Lung (tissue), 12 donors: Measurements from ENCODE around the gene SLAMF7. TPM values are rescaled to one million over a fixed set of nuclear protein-coding genes. Genes with fewer than 3 reads are reported as not detected.

ENCODE experiments used
- ATAC-seq: fragments of 200-7000 bp; cut with Tn5 transposase; one replicate; pipeline ENCODE4 v1.9.1; 2020; ENCODE audit warnings: moderate number of reproducible peaks; ENCODE audit not compliant: insufficient read depth, low FRiP score
- DNase-seq, 3 donors: peaks; one replicate each; pipeline ENCODE4 v3.0.0-alpha.2; 2013 to 2017
- H3K27ac ChIP-seq, 2 donors: one replicate each; pipeline ENCODE4 v1.5.1; 2013; ENCODE audit warnings: mild to moderate bottlenecking in 2 of 2, moderate library complexity in 2 of 2, control low read depth in 1 of 2, inconsistent platforms in 1 of 2, low read depth in 1 of 2, low read length in 1 of 2
- H3K27me3 ChIP-seq, 3 donors: one replicate each; pipeline ENCODE4 v1.5.1; 2013; ENCODE audit warnings: low read length in 2 of 3; ENCODE audit not compliant: control insufficient read depth in 3 of 3, insufficient read depth in 3 of 3
- H3K36me3 ChIP-seq, 4 donors: one replicate each; pipeline ENCODE4 v1.5.1; 2013; ENCODE audit warnings: low read length in 4 of 4, mild to moderate bottlenecking in 1 of 4, moderate library complexity in 1 of 4; ENCODE audit not compliant: control insufficient read depth in 4 of 4, insufficient read depth in 4 of 4
- H3K4me1 ChIP-seq, 5 donors: one replicate each; pipeline ENCODE4 v1.5.1; 2013; ENCODE audit warnings: low read length in 5 of 5, mild to moderate bottlenecking in 2 of 5, moderate library complexity in 1 of 5; ENCODE audit not compliant: control insufficient read depth in 5 of 5, insufficient read depth in 5 of 5
- H3K4me3 ChIP-seq: one replicate; pipeline ENCODE4 v1.5.1; 2013; ENCODE audit warnings: mild to moderate bottlenecking, control low read depth, moderate library complexity
- H3K9ac ChIP-seq, 2 donors: one replicate each; pipeline ENCODE4 v1.5.1; 2013; ENCODE audit warnings: low read length in 2 of 2, control low read depth in 1 of 2; ENCODE audit not compliant: insufficient read depth in 1 of 2
- H3K9me3 ChIP-seq, 4 donors: one replicate each; pipeline ENCODE4 v1.5.1; 2013; ENCODE audit warnings: low read length in 3 of 4, mild to moderate bottlenecking in 1 of 4, moderate library complexity in 1 of 4; ENCODE audit not compliant: control insufficient read depth in 4 of 4, insufficient read depth in 3 of 4
- CTCF ChIP-seq: IDR thresholded peaks from 2 replicates; pipeline ENCODE4 v1.5.1; 2012; ENCODE audit warnings: mild to moderate bottlenecking; ENCODE audit errors: control extremely low read depth, extremely low read depth
- WGBS, 2 donors: extraction: QIAGEN DNeasy Blood & Tissue Kit; methylation state at CpG; one replicate each; pipeline ENCODE4 v1.1.7; 2013; 5-methylcytosine and 5-hydroxymethylcytosine counted together
- polyA plus RNA-seq, 2 donors: library from polyadenylated mRNA; stranded (reverse); fragments of 200-250 nt; gene quantifications; one replicate each; pipeline ENCODE4 v1.2.1, GENCODE V29; 2013
- total RNA-seq, 2 donors: library from RNA; depleted of rRNA in 1 of 2; stranded (reverse); fragments of >200 nt in 1 of 2; gene quantifications; one replicate each; pipeline ENCODE4 v1.2.1, GENCODE V29; 2014 to 2021
- donor health status: control.
- donor health status: control.
- donor health status: Bipolar disorder and iron deficiency.
- donor health status: healthy.
- donor health status: DM: yes; HTN: yes; CAD: no.

SLAMF7 gene
- total and polyA plus RNA-seq, 4 donors: 4.6 to 69.4 (median 10.0) TPM

GRCh38 chr1:160743266-160743665 lies 4.2 kb downstream of the SLAMF7 start:
- ATAC-seq (no peak), DNase-seq (no peak)
- 77 to 94% methylated on average over 3 of the region's 3 CpGs for WGBS, 2 donors
- Histone ChIP-seq H3K36me3 (no peaks in the 10 kb centered on the region), H3K9me3 (peaks cover 0 to 4% (median 0%) of the 10 kb centered on the region in 4 donors), H3K27ac (no peak overlapping the region), H3K27me3 (no peaks in the 10 kb centered on the region), H3K9ac (no peak overlapping the region), H3K4me3 (no peak overlapping the region), H3K4me1 (no peaks in the 10 kb centered on the region)
- no peak for TF ChIP-seq CTCF

GRCh38 chr1:160744199-160744851 lies 5.3 kb downstream of the SLAMF7 start:
- ATAC-seq (no peak), DNase-seq (no peak)
- WGBS, 2 donors: 62 to 66% methylated on average over 7 of the region's 7 CpGs
- no peaks in the 10 kb centered on the region for H3K36me3 ChIP-seq
- H3K27me3 ChIP-seq: no peaks in the 10 kb centered on the region
- no peak overlapping the region for H3K4me3 ChIP-seq
- no peak for TF ChIP-seq CTCF
- H3K9me3 ChIP-seq: peaks cover 0 to 4% (median 0%) of the 10 kb centered on the region in 4 donors
- H3K27ac ChIP-seq: no peak overlapping the region
- H3K9ac ChIP-seq: no peak overlapping the region
- no peaks in the 10 kb centered on the region for H3K4me1 ChIP-seq

- H3K9me3 ChIP-seq: peaks cover 0 to 4% (median 0%) of the 10 kb centered on the region in 4 donors
- H3K4me3 ChIP-seq: no peak overlapping the region
- 69 to 83% methylated on average over 5 of the region's 5 CpGs for WGBS, 2 donors
- no peak overlapping the region for H3K27ac ChIP-seq
- H3K4me1 ChIP-seq: peaks cover 0 to 1% (median 0%) of the 10 kb centered on the region in 5 donors
- DNase-seq (no peak), ATAC-seq (no peak)
- H3K27me3 ChIP-seq: no peaks in the 10 kb centered on the region
- H3K9ac ChIP-seq: no peak overlapping the region
- no peak for TF ChIP-seq CTCF
- no peaks in the 10 kb centered on the region for H3K36me3 ChIP-seq
Measured at GRCh38 chr1:160744852-160745520, 5.9 kb downstream of the SLAMF7 start.
